ENCODE measurements around the gene ARHGAP4. TPM values are rescaled to one million over a fixed set of nuclear protein-coding genes. Genes with fewer than 3 reads are reported as not detected.
A peak's percentile ranks its signal among the peaks of the same experiment; 100 is the strongest.

The ARHGAP4 gene
- polyA plus RNA-seq, 3 donors, result 51.5 to 508 (median 64.4) TPM

GRCh38 chrX:153883163-153883843, 42.8 kb downstream of the ARHGAP4 start:
- peak overlapping the region in 1 of 2 donors; percentile 70 for H3K4me3 Mint-ChIP-seq
- no peaks in the 10 kb centered on the region for H3K36me3 Mint-ChIP-seq
- no peak for DNase-seq
- no peak for TF ChIP-seq CTCF (IDR thresholded peaks at IDR 0.05)
- 59% methylated on average over 4 of the region's 13 CpGs for WGBS (ENCODE audit: insufficient coverage)
- Histone ChIP-seq H3K9ac (ENCODE audit: insufficient read depth, low read length, poor library complexity, severe bottlenecking) (no peak overlapping the region), H3K27ac (ENCODE audit: low read depth in 1 of 2, low read length in 2 of 2) (no peak overlapping the region), H4K20me1 (ENCODE audit: insufficient read depth, low read length) (peaks cover 3% of the 10 kb centered on the region), H3K4me3 (replicated peaks in 1 of 3; ENCODE audit: low read depth in 2 of 3, low read length in 3 of 3) (no peak overlapping the region), H2AFZ (ENCODE audit: insufficient read depth, low read depth, low read length, poor library complexity, severe bottlenecking) (no peak overlapping the region), H3K36me3 (replicated peaks in 1 of 2; ENCODE audit: control insufficient read depth in 1 of 2, insufficient read depth in 2 of 2, low read length in 2 of 2) (no peaks in the 10 kb centered on the region), H3K79me2 (ENCODE audit: insufficient read depth, low read length) (no peaks in the 10 kb centered on the region), H3K4me1 (ENCODE audit: control insufficient read depth in 1 of 2, insufficient read depth in 2 of 2, low read length in 2 of 2) (peaks cover 5 to 8% of the 10 kb centered on the region in 2 donors), H3K4me2 (replicated peaks; ENCODE audit: extremely low read depth, low read length, poor library complexity, severe bottlenecking) (no peak overlapping the region), H3K9me3 (replicated peaks in 1 of 2; ENCODE audit: control insufficient read depth in 1 of 2, insufficient read depth in 1 of 2, low read length in 2 of 2) (peaks cover 0 to 21% of the 10 kb centered on the region in 2 donors), H3K27me3 (ENCODE audit: control insufficient read depth in 2 of 2, insufficient read depth in 2 of 2, low read length in 2 of 2) (peaks cover 36 to 74% of the 10 kb centered on the region in 2 donors)
- H3K27me3 Mint-ChIP-seq (ENCODE audit: low read depth in 3 of 3), result peaks cover 56 to 92% (median 78%) of the 10 kb centered on the region in 3 donors
- H3K27ac Mint-ChIP-seq, result no peak overlapping the region
- H3K9me3 Mint-ChIP-seq, result peaks cover 0 to 9% (median 2%) of the 10 kb centered on the region in 7 donors
- H3K4me1 Mint-ChIP-seq, result peaks cover 2% of the 10 kb centered on the region
- intact Hi-C loops (cut with micrococcal nuclease), result no loop called here

- Histone ChIP-seq H3K36me3 (replicated peaks in 1 of 2; ENCODE audit: control insufficient read depth in 1 of 2, insufficient read depth in 2 of 2, low read length in 2 of 2) (no peaks in the 10 kb centered on the region), H4K20me1 (ENCODE audit: insufficient read depth, low read length) (peaks cover 3% of the 10 kb centered on the region), H3K4me3 (replicated peaks in 1 of 3; ENCODE audit: low read depth in 2 of 3, low read length in 3 of 3) (no peak overlapping the region), H3K27me3 (ENCODE audit: control insufficient read depth in 2 of 2, insufficient read depth in 2 of 2, low read length in 2 of 2) (peaks cover 30 to 67% of the 10 kb centered on the region in 2 donors), H3K9ac (ENCODE audit: insufficient read depth, low read length, poor library complexity, severe bottlenecking) (no peak overlapping the region), H3K4me1 (ENCODE audit: control insufficient read depth in 1 of 2, insufficient read depth in 2 of 2, low read length in 2 of 2) (peaks cover 5 to 8% of the 10 kb centered on the region in 2 donors), H3K9me3 (replicated peaks in 1 of 2; ENCODE audit: control insufficient read depth in 1 of 2, insufficient read depth in 1 of 2, low read length in 2 of 2) (peaks cover 0 to 18% of the 10 kb centered on the region in 2 donors), H3K4me2 (replicated peaks; ENCODE audit: extremely low read depth, low read length, poor library complexity, severe bottlenecking) (no peak overlapping the region), H2AFZ (ENCODE audit: insufficient read depth, low read depth, low read length, poor library complexity, severe bottlenecking) (no peak overlapping the region), H3K79me2 (ENCODE audit: insufficient read depth, low read length) (no peaks in the 10 kb centered on the region), H3K27ac (ENCODE audit: low read depth in 1 of 2, low read length in 2 of 2) (no peak overlapping the region)
- Mint-ChIP-seq H3K4me1 (peaks cover 4% of the 10 kb centered on the region), H3K36me3 (no peaks in the 10 kb centered on the region), H3K27me3 (ENCODE audit: low read depth in 3 of 3) (peaks cover 52 to 88% (median 78%) of the 10 kb centered on the region in 3 donors), H3K27ac (no peak overlapping the region), H3K4me3 (no peak overlapping the region), H3K9me3 (peaks cover 0 to 9% (median 2%) of the 10 kb centered on the region in 7 donors)
- intact Hi-C loops (cut with micrococcal nuclease), result no loop called here
- TF ChIP-seq CTCF (IDR thresholded peaks at IDR 0.05), result no peak
- DNase-seq, result no peak
- WGBS (ENCODE audit: insufficient coverage), result 84% methylated on average over 3 of the region's 7 CpGs
These were observed 43.5 kb downstream of the ARHGAP4 start for GRCh38 chrX:153882557-153882956.
